Panc1 (cell line): ENCODE data around the gene CD99. TPM values are rescaled to one million over a fixed set of nuclear protein-coding genes. Genes with fewer than 3 reads are reported as not detected.

Experiments
- ATAC-seq: fragments of 200-7000 bp; cut with Tn5 transposase; 2 replicates; pipeline ENCODE4 v1.9.1; 2020; ENCODE audit warnings: mild to moderate bottlenecking, moderate library complexity
- BruUV-seq: library from RNA; stranded (reverse); fragments of 400-500 nt; replicated peaks from 2 replicates; lab custom pipeline; 2021; lab: Mats Ljungman, UMichigan
- CTCF ChIA-PET: fragments of 300-600 bp; sonication (Branson Sonifier 250); formaldehyde crosslinking; loops from one replicate; lab custom pipeline; 2022; ENCODE audit warnings: antibody characterized with exemption; lab: Charles Lee
- POLR2A ChIA-PET: fragments of 300-600 bp; sonication (Branson Sonifier 250); formaldehyde crosslinking; loops from one replicate; lab custom pipeline; 2022; ENCODE audit warnings: antibody characterized with exemption; lab: Charles Lee
- DNase-seq: peaks from one replicate; pipeline ENCODE4 v3.0.0-alpha.2; 2010; ENCODE audit warnings: low read depth, low spot score
- H3K27ac ChIP-seq: 2 replicates; pipeline ENCODE4 v1.5.1; 2011; ENCODE audit warnings: mild to moderate bottlenecking, low read length, inconsistent platforms
- H3K27me3 ChIP-seq: fragments of 200-500 bp; sonication (Bioruptor generic); 2 replicates; pipeline ENCODE4 v1.6.0; 2014; ENCODE audit warnings: low read length, inconsistent platforms; ENCODE audit not compliant: control insufficient read depth, insufficient read depth
- H3K36me3 ChIP-seq: fragments of 200-500 bp; sonication (Bioruptor generic); 2 replicates; pipeline ENCODE4 v1.5.1; 2014; ENCODE audit warnings: inconsistent platforms, mild to moderate bottlenecking, low read length, moderate library complexity; ENCODE audit not compliant: control insufficient read depth, insufficient read depth
- H3K4me1 ChIP-seq: 2 replicates; pipeline ENCODE4 v1.5.1; 2011; ENCODE audit warnings: inconsistent platforms, mild to moderate bottlenecking, low read length, moderate library complexity; ENCODE audit not compliant: control insufficient read depth, insufficient read depth
- H3K4me3 ChIP-seq, 2 experiments: 2 replicates each; pipeline ENCODE4 v1.5.1; 2011 to 2012; ENCODE audit warnings: low read depth in 2 of 2, low read length in 2 of 2, mild to moderate bottlenecking in 2 of 2, inconsistent platforms in 1 of 2, moderate library complexity in 1 of 2
- H3K9me3 ChIP-seq: fragments of 200-500 bp; sonication (Bioruptor generic); 2 replicates; pipeline ENCODE4 v1.5.1; 2014; ENCODE audit warnings: low read depth, mild to moderate bottlenecking, inconsistent platforms, low read length, moderate library complexity; ENCODE audit not compliant: control insufficient read depth, insufficient read depth
- CTCF ChIP-seq: fragments of 450-650 bp; IDR thresholded peaks from 2 replicates; pipeline ENCODE4 v1.5.1; 2017; ENCODE audit warnings: mild to moderate bottlenecking
- POLR2AphosphoS5 ChIP-seq: IDR thresholded peaks from 2 replicates; pipeline ENCODE4 v1.6.1; 2012; ENCODE audit warnings: mild to moderate bottlenecking, low read depth, low read length, moderate library complexity
- REST ChIP-seq, 2 experiments: IDR thresholded peaks; 2 replicates each; pipeline ENCODE4 v1.6.1; 2011 to 2012; ENCODE audit warnings: low read depth in 2 of 2, control low read depth in 1 of 2, low read length in 1 of 2, mild to moderate bottlenecking in 1 of 2, moderate library complexity in 1 of 2; ENCODE audit not compliant: insufficient read depth in 1 of 2
- SIN3A ChIP-seq: IDR thresholded peaks from 2 replicates; pipeline ENCODE4 v1.6.1; 2012; ENCODE audit warnings: low read depth, mild to moderate bottlenecking, low read length, moderate library complexity, borderline replicate concordance; ENCODE audit not compliant: insufficient read depth
- TCF7L2 ChIP-seq: IDR thresholded peaks from 2 replicates; pipeline ENCODE4 v1.6.1; 2011; ENCODE audit warnings: mild to moderate bottlenecking, low read depth, low read length, inconsistent platforms
- in situ Hi-C: cut with HindIII; loops from 2 replicates; pipeline ENCODE4 v1.10.0; 2016; ENCODE audit warnings: low sequenced_read_pairs, low pct_unique_long_range_greater_than_20kb
- intact Hi-C: fragments of 100-400 bp; cut with micrococcal nuclease; formaldehyde crosslinking; loops from one replicate; pipeline ENCODE4 v1.10.0; 2022; ENCODE audit not compliant: unreplicated experiment
- total RNA-seq: library from RNA; stranded (reverse); gene quantifications from one replicate; pipeline ENCODE4 v1.2.1, GENCODE V29; 2021; ENCODE audit not compliant: unreplicated experiment

CD99 gene
- total RNA-seq, 1 experiment from 2014 or later: 67.6 TPM

GRCh38 chrX:2647627-2648026 lies 43.5 kb upstream of the CD99 start:
- Histone ChIP-seq H3K9me3 (no peaks in the 10 kb centered on the region), H3K27ac (no peak overlapping the region), H3K27me3 (no peaks in the 10 kb centered on the region), H3K4me3 (no peak overlapping the region), H3K36me3 (no peaks in the 10 kb centered on the region), H3K4me1 (no peaks in the 10 kb centered on the region)
- no peak for TF ChIP-seq REST (IDR thresholded peaks at IDR 0.05; ENCODE audit: insufficient read depth in 1 of 2, low read depth in 2 of 2, low read length in 1 of 2)
- no peak for TF ChIP-seq CTCF
- TF ChIP-seq SIN3A: no peak
- no peak for TF ChIP-seq POLR2AphosphoS5
- TF ChIP-seq TCF7L2: no peak
- POLR2A ChIA-PET: no interaction called here
- DNase-seq (no peak), ATAC-seq (no peak)
- intact Hi-C loops (no loop called here), in situ Hi-C loops (no loop called here)
- CTCF ChIA-PET: no interaction called here
- BruUV-seq: no TSS peak

- no peak for DNase-seq
- ATAC-seq: no peak
- intact Hi-C loops: no loop called here
- H3K27ac ChIP-seq: no peak overlapping the region
- in situ Hi-C loops: no loop called here
- H3K4me3 ChIP-seq: no peak overlapping the region
- POLR2A ChIA-PET: no interaction called here
- H3K9me3 ChIP-seq: no peaks in the 10 kb centered on the region
- TF ChIP-seq POLR2AphosphoS5: no peak
- no TSS peak for BruUV-seq
- no peaks in the 10 kb centered on the region for H3K4me1 ChIP-seq
- CTCF ChIA-PET: no interaction called here
- no peaks in the 10 kb centered on the region for H3K27me3 ChIP-seq
- no peaks in the 10 kb centered on the region for H3K36me3 ChIP-seq
Measured at GRCh38 chrX:2650037-2650436, 41.1 kb upstream of the CD99 start.

- TF ChIP-seq TCF7L2 (no peak), SIN3A (no peak), POLR2AphosphoS5 (no peak), CTCF (no peak)
- ATAC-seq (no peak), DNase-seq (no peak)
- in situ Hi-C loops: no loop called here
- POLR2A ChIA-PET: no interaction called here
- Histone ChIP-seq H3K4me3 (no peak overlapping the region), H3K36me3 (no peaks in the 10 kb centered on the region), H3K9me3 (no peaks in the 10 kb centered on the region), H3K4me1 (no peaks in the 10 kb centered on the region), H3K27ac (no peak overlapping the region), H3K27me3 (no peaks in the 10 kb centered on the region)
- intact Hi-C loops: no loop called here
- CTCF ChIA-PET: no interaction called here
- BruUV-seq: no TSS peak
Measured at GRCh38 chrX:2650865-2651264, 40.2 kb upstream of the CD99 start.
